Activated CD8-positive, alpha-beta T cell treated with anti-CD3 and anti-CD28 coated beads for 36 hours (primary cell): ENCODE results near the gene ROR2. TPM values are rescaled to one million over a fixed set of nuclear protein-coding genes. Genes with fewer than 3 reads are reported as not detected.

Source experiments
- ATAC-seq: fragments of 200-7000 bp; cut with Tn5 transposase; one replicate; pipeline ENCODE4 v1.10.0; 2021; ENCODE audit warnings: mild to moderate bottlenecking, moderate library complexity
- CTCF ChIA-PET: fragments of 350-600 bp; sonication (Branson Sonifier 250); formaldehyde crosslinking; loops from one replicate; lab custom pipeline; 2021; ENCODE audit warnings: antibody characterized with exemption; lab: Charles Lee
- POLR2A ChIA-PET: fragments of 350-600 bp; sonication (Branson Sonifier 250); formaldehyde crosslinking; loops from one replicate; lab custom pipeline; 2021; ENCODE audit warnings: antibody characterized with exemption; lab: Charles Lee
- DNase-seq: peaks from one replicate; pipeline ENCODE4 v3.0.0-alpha.2; 2020
- H3K27ac Mint-ChIP-seq: one replicate; pipeline ENCODE4 v1.8.0; 2021; ENCODE audit warnings: mild to moderate bottlenecking, mixed read lengths
- H3K27me3 Mint-ChIP-seq: one replicate; pipeline ENCODE4 v1.8.0; 2021; ENCODE audit warnings: mixed read lengths
- H3K36me3 Mint-ChIP-seq: one replicate; pipeline ENCODE4 v1.8.0; 2021; ENCODE audit warnings: low read depth, mixed read lengths
- H3K4me1 Mint-ChIP-seq: one replicate; pipeline ENCODE4 v1.8.0; 2021; ENCODE audit warnings: low read depth, mixed read lengths
- H3K4me3 Mint-ChIP-seq: one replicate; pipeline ENCODE4 v1.8.0; 2021; ENCODE audit warnings: mild to moderate bottlenecking, moderate library complexity, mixed read lengths
- H3K9me3 Mint-ChIP-seq: one replicate; pipeline ENCODE4 v1.8.0; 2021; ENCODE audit warnings: mixed read lengths
- CTCF ChIP-seq: fragments of 200-600 bp; IDR thresholded peaks from one replicate; pipeline ENCODE4 v1.8.0; 2022; ENCODE audit warnings: antibody characterized with exemption, mild to moderate bottlenecking
- intact Hi-C: fragments of 100-400 bp; cut with micrococcal nuclease; formaldehyde crosslinking; loops from one replicate; pipeline ENCODE4 v1.10.0; 2022
- total RNA-seq, 2 experiments: library from RNA; stranded (reverse); gene quantifications; one replicate each; pipeline ENCODE4 v1.2.3, GENCODE V29; 2021

The ROR2 gene
- total RNA-seq, 2 experiments from 2014 or later: not detected

- POLR2A ChIA-PET: no interaction called here
- Mint-ChIP-seq H3K4me1 (peaks cover 4% of the 10 kb centered on the region), H3K36me3 (no peaks in the 10 kb centered on the region), H3K4me3 (no peak overlapping the region), H3K27me3 (peaks cover 55% of the 10 kb centered on the region), H3K9me3 (no peaks in the 10 kb centered on the region), H3K27ac (no peak overlapping the region)
- intact Hi-C loops: no loop called here
- CTCF ChIA-PET: interaction anchor here (0.5 to 1.4 kb wide), 3 partner anchors 10 to 87 kb away, joined by 3 to 4 read pairs (median 3); no protein-coding TSS in a partner anchor
- ATAC-seq (no peak), DNase-seq (no peak)
- no peak for TF ChIP-seq CTCF
Observed at GRCh38 chr9:91951944-91952520, 2.0 kb upstream of the ROR2 start.

- H3K9me3 Mint-ChIP-seq: no peaks in the 10 kb centered on the region
- no peak overlapping the region for H3K4me3 Mint-ChIP-seq
- H3K27me3 Mint-ChIP-seq: peaks cover 60% of the 10 kb centered on the region
- ChIA-PET CTCF (interaction anchor here (1.0 to 2.7 kb wide), 14 partner anchors 9 to 1035 kb away, joined by 3 to 13 read pairs (median 4); no protein-coding TSS in a partner anchor), POLR2A (interaction anchor here (0.9 kb wide), 1 partner anchor 215 kb away, joined by 3 read pairs; no protein-coding TSS in a partner anchor)
- H3K4me1 Mint-ChIP-seq: peaks cover 4% of the 10 kb centered on the region
- no peaks in the 10 kb centered on the region for H3K36me3 Mint-ChIP-seq
- TF ChIP-seq CTCF: no peak
- DNase-seq (no peak), ATAC-seq (peak; percentile 13)
- intact Hi-C loops: loop anchor here (5.0 kb wide), 1 partner anchor 172 kb away; no protein-coding TSS in a partner anchor
- no peak overlapping the region for H3K27ac Mint-ChIP-seq
Observed at GRCh38 chr9:91949392-91949945, 559 bp downstream of the ROR2 start.

GRCh38 chr9:91948597-91949391, 1.2 kb downstream of the ROR2 start:
- intact Hi-C loops: loop anchor here (5.0 kb wide), 1 partner anchor 171 kb away; no protein-coding TSS in a partner anchor
- peaks cover 4% of the 10 kb centered on the region for H3K4me1 Mint-ChIP-seq
- H3K4me3 Mint-ChIP-seq: no peak overlapping the region

GRCh38 chr9:91948101-91948596, 1.9 kb downstream of the ROR2 start:
- no peak overlapping the region for H3K27ac Mint-ChIP-seq
- ChIA-PET POLR2A (no interaction called here), CTCF (no interaction called here)

More at GRCh38 chr9:91948597-91949391, 1.2 kb downstream of the ROR2 start:
- no peak overlapping the region for H3K27ac Mint-ChIP-seq
- CTCF ChIA-PET: interaction anchor here (1.8 to 2.7 kb wide), 5 partner anchors 17 to 173 kb away, joined by 5 to 13 read pairs (median 7); no protein-coding TSS in a partner anchor
- POLR2A ChIA-PET: no interaction called here
- no peak for TF ChIP-seq CTCF
- no peaks in the 10 kb centered on the region for H3K9me3 Mint-ChIP-seq
- peak; percentile 51 for DNase-seq
- no peaks in the 10 kb centered on the region for H3K36me3 Mint-ChIP-seq
- peaks cover 55% of the 10 kb centered on the region for H3K27me3 Mint-ChIP-seq
- ATAC-seq: peak; percentile 58

More at GRCh38 chr9:91948101-91948596, 1.9 kb downstream of the ROR2 start:
- no peak overlapping the region for H3K4me3 Mint-ChIP-seq
- H3K36me3 Mint-ChIP-seq: no peaks in the 10 kb centered on the region
- no peaks in the 10 kb centered on the region for H3K9me3 Mint-ChIP-seq
- TF ChIP-seq CTCF: no peak
- H3K4me1 Mint-ChIP-seq: peaks cover 4% of the 10 kb centered on the region
- ATAC-seq (no peak), DNase-seq (no peak)
- H3K27me3 Mint-ChIP-seq: peaks cover 56% of the 10 kb centered on the region
- intact Hi-C loops: loop anchor here (5.0 kb wide), 1 partner anchor 171 kb away; no protein-coding TSS in a partner anchor
